G401.6 (cell line): ENCODE data around the gene CEP192.

Source experiments
- FAIRE-seq: peaks from 2 replicates; lab custom pipeline; 2012; peaks lifted over from hg19 to GRCh38; lab: Jason Lieb, UNC

The CEP192 gene

GRCh38 chr18:13151656-13152055, 160.5 kb downstream of the CEP192 start:
- FAIRE-seq, result no peak

GRCh38 chr18:13158428-13158827, 167.3 kb downstream of the CEP192 start:
- FAIRE-seq, result no peak

GRCh38 chr18:13159579-13159978, 168.4 kb downstream of the CEP192 start:
- peak; percentile 92 for FAIRE-seq

DNA sequence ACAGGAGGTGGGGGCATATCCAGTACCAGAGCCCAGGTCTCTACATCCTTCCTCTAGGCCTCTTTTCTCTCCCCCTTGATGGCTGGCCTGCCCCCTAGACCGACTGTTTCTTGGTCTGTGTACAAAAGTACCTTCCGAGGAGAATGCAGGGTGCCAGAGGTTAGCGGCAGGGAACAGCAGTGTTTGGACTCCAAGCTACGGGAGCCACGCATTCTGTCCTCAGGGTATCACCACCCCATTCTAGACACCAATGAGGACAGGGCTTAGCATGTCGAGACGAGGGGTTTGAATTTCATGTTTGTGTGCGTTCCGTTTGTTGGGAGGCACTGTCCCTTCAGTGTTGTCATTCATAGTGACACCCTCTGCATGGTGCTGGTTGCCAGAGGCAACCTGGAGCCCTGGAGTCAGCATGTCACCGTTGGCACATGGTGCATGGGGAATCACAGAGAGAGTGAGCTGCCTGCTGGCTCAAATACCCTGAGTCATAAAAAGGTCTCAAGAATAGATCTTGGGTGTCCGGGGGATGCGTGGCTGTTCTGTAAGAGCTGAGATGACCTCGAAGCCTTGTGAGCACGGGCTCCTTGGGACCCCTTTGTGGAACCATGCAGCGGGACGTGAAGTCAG, 170.2 kb downstream of the CEP192 start:
- FAIRE-seq, result no peak

GRCh38 chr18:13163167-13163927, 172.2 kb downstream of the CEP192 start:
- FAIRE-seq, result no peak

- FAIRE-seq, result no peak
Observed at GRCh38 chr18:13164406-13164805, 173.2 kb downstream of the CEP192 start.

GRCh38 chr18:13165636-13166423, 174.7 kb downstream of the CEP192 start:
- no peak for FAIRE-seq

GRCh38 chr18:13173578-13174145, 182.5 kb downstream of the CEP192 start:
- FAIRE-seq, result no peak
